RWPE2 (cell line): Measurements from ENCODE around the gene LARGE1.

ENCODE experiments used
- ATAC-seq: fragments of 200-7000 bp; cut with Tn5 transposase; 3 replicates; pipeline ENCODE4 v1.9.1; 2021; ENCODE audit warnings: low read depth
- DNase-seq: peaks from one replicate; pipeline ENCODE4 v3.0.0-alpha.2; 2020; ENCODE audit warnings: low spot score
- H3K27ac ChIP-seq: fragments of 450-650 bp; 2 replicates; pipeline ENCODE4 v1.5.1; 2017; ENCODE audit warnings: mild to moderate bottlenecking; ENCODE audit not compliant: poor library complexity, severe bottlenecking
- H3K27me3 ChIP-seq: fragments of 250-450 bp; sonication (Bioruptor Pico); 2 replicates; pipeline ENCODE4 v1.5.1; 2021; ENCODE audit warnings: mild to moderate bottlenecking, moderate library complexity; ENCODE audit not compliant: insufficient read depth, poor library complexity, severe bottlenecking
- H3K36me3 ChIP-seq: fragments of 250-450 bp; sonication (Bioruptor Pico); 2 replicates; pipeline ENCODE4 v1.5.1; 2020; ENCODE audit warnings: low read depth, mild to moderate bottlenecking, moderate library complexity
- H3K4me1 ChIP-seq: fragments of 250-450 bp; sonication (Bioruptor Pico); 2 replicates; pipeline ENCODE4 v1.5.1; 2021; ENCODE audit warnings: mild to moderate bottlenecking, moderate library complexity; ENCODE audit not compliant: insufficient read depth, poor library complexity, severe bottlenecking
- H3K4me3 ChIP-seq: fragments of 250-450 bp; sonication (Bioruptor Pico); 2 replicates; pipeline ENCODE4 v1.5.1; 2021; ENCODE audit warnings: mild to moderate bottlenecking, moderate library complexity; ENCODE audit not compliant: severe bottlenecking
- H3K9me3 ChIP-seq: fragments of 250-450 bp; sonication (Bioruptor Pico); 2 replicates; pipeline ENCODE4 v1.5.1; 2021; ENCODE audit warnings: mild to moderate bottlenecking, moderate library complexity; ENCODE audit not compliant: severe bottlenecking
- CTCF ChIP-seq: fragments of 450-650 bp; IDR thresholded peaks from one replicate; pipeline ENCODE4 v1.5.1; 2017; ENCODE audit warnings: mild to moderate bottlenecking, moderate library complexity; ENCODE audit not compliant: poor library complexity, severe bottlenecking

LARGE1 gene

GRCh38 chr22:33653532-33654063, 266.7 kb downstream of the LARGE1 start:
- DNase-seq: no peak
- Histone ChIP-seq H3K4me1 (no peaks in the 10 kb centered on the region), H3K27ac (no peak overlapping the region), H3K4me3 (no peak overlapping the region), H3K27me3 (no peaks in the 10 kb centered on the region), H3K36me3 (no peaks in the 10 kb centered on the region), H3K9me3 (no peaks in the 10 kb centered on the region)
- TF ChIP-seq CTCF: no peak
- no peak for ATAC-seq

- no peaks in the 10 kb centered on the region for H3K9me3 ChIP-seq
- no peaks in the 10 kb centered on the region for H3K36me3 ChIP-seq
- H3K4me3 ChIP-seq: no peak overlapping the region
- no peak overlapping the region for H3K27ac ChIP-seq
- TF ChIP-seq CTCF: no peak
- DNase-seq (no peak), ATAC-seq (no peak)
- H3K4me1 ChIP-seq: no peaks in the 10 kb centered on the region
- H3K27me3 ChIP-seq: no peaks in the 10 kb centered on the region
Observed at GRCh38 chr22:33652615-33653014, 267.7 kb downstream of the LARGE1 start.

GRCh38 chr22:33650244-33650643, 270.0 kb downstream of the LARGE1 start:
- ATAC-seq (no peak), DNase-seq (no peak)
- TF ChIP-seq CTCF: no peak
- H3K4me3 ChIP-seq: no peak overlapping the region
- no peaks in the 10 kb centered on the region for H3K4me1 ChIP-seq
- no peaks in the 10 kb centered on the region for H3K27me3 ChIP-seq
- no peak overlapping the region for H3K27ac ChIP-seq
- no peaks in the 10 kb centered on the region for H3K9me3 ChIP-seq
- H3K36me3 ChIP-seq: no peaks in the 10 kb centered on the region

GRCh38 chr22:33648478-33648877, 271.8 kb downstream of the LARGE1 start:
- no peak for TF ChIP-seq CTCF
- no peak overlapping the region for H3K27ac ChIP-seq
- no peaks in the 10 kb centered on the region for H3K27me3 ChIP-seq
- no peak for ATAC-seq
- H3K4me1 ChIP-seq: no peaks in the 10 kb centered on the region
- H3K9me3 ChIP-seq: no peaks in the 10 kb centered on the region
- H3K36me3 ChIP-seq: no peaks in the 10 kb centered on the region
- no peak overlapping the region for H3K4me3 ChIP-seq
- no peak for DNase-seq

GRCh38 chr22:33640900-33641299, 279.4 kb downstream of the LARGE1 start:
- Histone ChIP-seq H3K27me3 (no peaks in the 10 kb centered on the region), H3K9me3 (no peaks in the 10 kb centered on the region), H3K36me3 (no peaks in the 10 kb centered on the region), H3K27ac (no peak overlapping the region), H3K4me3 (no peak overlapping the region), H3K4me1 (no peaks in the 10 kb centered on the region)
- ATAC-seq (no peak), DNase-seq (no peak)
- TF ChIP-seq CTCF: no peak
